ENCODE results near the gene SEMA5A.

GRCh38 chr5:9401786-9402472, 143.9 kb downstream of the SEMA5A start:
- TF ChIP-seq ZNF629 (tag by site-specific recombination; IDR thresholded peaks at IDR 0.05) (no peak), CTCF (tag by site-specific recombination; IDR thresholded peaks at IDR 0.05) (no peak), YY1 (tag by site-specific recombination; IDR thresholded peaks at IDR 0.05) (no peak), ZBTB20 (tag by site-specific recombination; IDR thresholded peaks at IDR 0.05) (no peak), BCL11B (tag by site-specific recombination; IDR thresholded peaks at IDR 0.05; ENCODE audit: low read depth) (no peak), ZNF311 (tag by site-specific recombination; IDR thresholded peaks at IDR 0.05; ENCODE audit: borderline replicate concordance) (no peak), TRIM28 (IDR thresholded peaks at IDR 0.05; ENCODE audit: borderline replicate concordance, low read length) (no peak), ZNF529 (tag by site-specific recombination; IDR thresholded peaks at IDR 0.05; ENCODE audit: insufficient replicate concordance) (no peak)
- TF ChIP-seq, protein P1, sequence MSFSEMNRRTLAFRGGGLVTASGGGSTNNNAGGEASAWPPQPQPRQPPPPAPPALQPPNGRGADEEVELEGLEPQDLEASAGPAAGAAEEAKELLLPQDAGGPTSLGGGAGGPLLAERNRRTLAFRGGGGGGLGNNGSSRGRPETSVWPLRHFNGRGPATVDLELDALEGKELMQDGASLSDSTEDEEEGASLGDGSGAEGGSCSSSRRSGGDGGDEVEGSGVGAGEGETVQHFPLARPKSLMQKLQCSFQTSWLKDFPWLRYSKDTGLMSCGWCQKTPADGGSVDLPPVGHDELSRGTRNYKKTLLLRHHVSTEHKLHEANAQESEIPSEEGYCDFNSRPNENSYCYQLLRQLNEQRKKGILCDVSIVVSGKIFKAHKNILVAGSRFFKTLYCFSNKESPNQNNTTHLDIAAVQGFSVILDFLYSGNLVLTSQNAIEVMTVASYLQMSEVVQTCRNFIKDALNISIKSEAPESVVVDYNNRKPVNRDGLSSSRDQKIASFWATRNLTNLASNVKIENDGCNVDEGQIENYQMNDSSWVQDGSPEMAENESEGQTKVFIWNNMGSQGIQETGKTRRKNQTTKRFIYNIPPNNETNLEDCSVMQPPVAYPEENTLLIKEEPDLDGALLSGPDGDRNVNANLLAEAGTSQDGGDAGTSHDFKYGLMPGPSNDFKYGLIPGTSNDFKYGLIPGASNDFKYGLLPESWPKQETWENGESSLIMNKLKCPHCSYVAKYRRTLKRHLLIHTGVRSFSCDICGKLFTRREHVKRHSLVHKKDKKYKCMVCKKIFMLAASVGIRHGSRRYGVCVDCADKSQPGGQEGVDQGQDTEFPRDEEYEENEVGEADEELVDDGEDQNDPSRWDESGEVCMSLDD (tag by site-specific recombination; IDR thresholded peaks at IDR 0.05): no peak
